Muscle layer of duodenum (tissue), 2 donors: ENCODE results near the gene ZBTB48.

ENCODE experiments used
- H3K27ac ChIP-seq: one replicate; pipeline ENCODE4 v1.7.0; 2013; ENCODE audit warnings: mild to moderate bottlenecking, low read length
- H3K27me3 ChIP-seq: one replicate; pipeline ENCODE4 v1.7.0; 2013; ENCODE audit warnings: low read depth, mild to moderate bottlenecking, control low read depth, low read length
- H3K36me3 ChIP-seq, 2 donors: one replicate each; pipeline ENCODE4 v1.7.0; 2013; ENCODE audit warnings: low read length in 2 of 2, control low read depth in 1 of 2, mild to moderate bottlenecking in 1 of 2; ENCODE audit not compliant: insufficient read depth in 2 of 2, control insufficient read depth in 1 of 2
- H3K4me1 ChIP-seq, 2 donors: one replicate each; pipeline ENCODE4 v1.7.0; 2013; ENCODE audit warnings: low read length in 2 of 2, mild to moderate bottlenecking in 2 of 2, control low read depth in 1 of 2, moderate library complexity in 1 of 2; ENCODE audit not compliant: insufficient read depth in 2 of 2, control insufficient read depth in 1 of 2
- H3K4me3 ChIP-seq, 2 donors: one replicate each; pipeline ENCODE4 v1.7.0; 2013; ENCODE audit warnings: low read length in 2 of 2, low read depth in 1 of 2, mild to moderate bottlenecking in 1 of 2
- H3K9me3 ChIP-seq, 2 donors: one replicate each; pipeline ENCODE4 v1.7.0; 2013; ENCODE audit warnings: low read length in 2 of 2, control low read depth in 1 of 2, mild to moderate bottlenecking in 1 of 2; ENCODE audit not compliant: control insufficient read depth in 1 of 2
- donor health status: healthy.

The ZBTB48 gene

DNA sequence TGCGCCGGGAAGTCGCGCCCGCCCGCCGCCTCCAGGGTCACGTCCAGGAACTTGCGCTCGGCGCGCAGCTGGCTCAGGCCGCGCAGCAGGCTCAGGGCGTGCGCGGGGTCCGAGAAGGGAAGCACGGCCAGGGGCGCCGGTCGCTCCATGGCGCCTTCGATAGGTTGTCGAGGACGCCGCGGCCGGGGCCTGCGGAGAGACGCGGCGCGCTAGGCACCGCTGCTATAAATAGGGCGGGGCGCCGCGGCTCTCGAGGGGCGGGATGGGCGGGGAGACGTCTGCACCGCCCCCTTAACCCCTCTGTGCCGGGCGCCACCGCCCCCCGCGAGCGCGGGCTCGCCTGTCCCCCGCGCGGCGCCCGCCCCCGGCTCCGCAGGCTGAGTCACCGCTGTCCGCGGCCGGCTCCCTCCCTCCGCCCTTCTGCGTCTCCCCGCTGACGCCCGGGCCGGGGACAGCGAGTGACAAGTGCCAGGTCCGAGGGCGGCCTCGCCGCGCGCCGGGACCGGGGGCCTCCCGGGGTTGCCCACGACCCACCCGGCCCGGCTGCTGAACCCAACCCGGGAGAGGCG, 23.0 kb downstream of the ZBTB48 start, which contains the start of gene KLHL21:
Gene KLHL21 (minus strand): TSS at position 201 of the 569 bp plus-strand sequence. CDS start 52 bp downstream, at position 149.
- Histone ChIP-seq H3K4me3 (peak within 1 kb of the TSS; percentile 86 to 99), H3K9me3 (no peaks in the 10 kb centered on the region), H3K4me1 (peaks cover 11 to 42% of the 10 kb centered on the region in 2 donors), H3K27ac (peak within 1 kb of the TSS; percentile 99), H3K36me3 (peaks cover 2 to 41% of the 10 kb centered on the region in 2 donors), H3K27me3 (no peaks in the 10 kb centered on the region)

DNA sequence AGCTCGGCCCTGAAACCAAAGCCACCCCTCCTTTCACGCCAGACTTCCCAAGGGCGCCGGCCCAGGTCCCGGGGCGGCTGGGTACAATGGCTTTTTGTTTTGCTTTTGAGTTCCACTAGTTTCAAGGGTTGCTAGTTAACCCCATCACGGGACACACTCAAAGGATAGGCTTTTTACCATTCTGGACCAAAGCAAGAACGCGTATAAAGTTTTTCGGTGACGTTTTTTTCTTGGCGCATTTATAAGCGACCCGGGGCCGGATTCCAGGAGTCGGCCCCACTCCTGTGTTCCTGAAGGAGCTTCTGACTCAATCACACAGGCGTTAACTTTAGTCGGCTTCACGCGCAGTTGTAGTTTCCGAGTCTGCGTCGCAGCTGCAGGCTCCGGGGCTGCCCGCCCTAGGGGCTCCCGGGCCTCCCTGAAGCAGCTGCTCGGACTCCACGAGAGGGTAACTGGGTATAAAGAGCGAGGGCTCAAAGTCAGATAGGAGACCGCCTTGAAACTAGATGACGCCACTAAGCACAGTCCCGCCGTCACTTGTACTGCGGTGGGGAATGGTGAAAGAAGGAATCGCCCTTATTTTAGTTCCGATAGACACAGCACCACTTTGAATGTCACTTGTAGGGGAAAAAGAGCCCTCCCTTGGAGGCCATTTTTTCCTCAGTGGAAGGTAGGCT, 23.6 kb downstream of the ZBTB48 start:
- peaks cover 11 to 38% of the 10 kb centered on the region in 2 donors for H3K4me1 ChIP-seq
- H3K27ac ChIP-seq = peak overlapping the region; percentile 99

DNA sequence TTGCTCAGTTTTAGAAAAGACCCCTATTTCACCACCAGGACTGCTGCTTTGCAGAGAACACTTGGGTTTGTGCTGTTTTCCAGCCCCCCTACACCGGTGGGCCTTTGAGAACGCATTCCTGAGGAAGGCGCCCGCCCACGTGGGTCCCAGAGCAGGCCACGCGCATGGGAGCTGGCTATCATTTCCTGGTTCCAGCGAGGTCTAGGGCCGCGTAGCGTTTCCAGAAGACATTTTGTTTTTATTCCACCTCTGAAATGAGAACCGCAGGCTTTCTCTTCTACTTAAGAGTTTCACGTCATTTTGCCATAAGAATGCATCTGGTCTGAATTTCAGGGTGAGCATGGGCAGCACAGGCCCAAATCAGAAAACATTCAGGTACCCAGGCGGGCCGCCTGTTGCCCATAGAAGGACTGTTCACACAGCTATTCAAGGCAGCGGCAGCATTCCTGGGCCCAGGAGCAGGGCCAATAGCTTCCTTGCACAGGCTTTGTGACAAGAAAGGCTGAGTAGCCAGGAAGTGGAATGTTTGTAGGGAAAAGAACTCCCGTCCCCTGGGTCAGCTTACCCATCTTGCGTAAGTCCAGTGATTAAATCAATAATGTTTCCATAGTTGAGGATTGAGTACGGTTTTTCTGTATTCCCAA, 24.2 kb downstream of the ZBTB48 start:
- Histone ChIP-seq H3K27ac (peak overlapping the region; percentile 99), H3K36me3 (peaks cover 0 to 32% of the 10 kb centered on the region in 2 donors), H3K4me1 (peaks cover 11 to 31% of the 10 kb centered on the region in 2 donors), H3K9me3 (no peaks in the 10 kb centered on the region), H3K4me3 (peak overlapping the region; percentile 67 to 99), H3K27me3 (no peaks in the 10 kb centered on the region)

More for the DNA sequence above, 23.6 kb downstream of the ZBTB48 start:
- Histone ChIP-seq H3K9me3 (no peaks in the 10 kb centered on the region), H3K36me3 (peaks cover 0 to 36% of the 10 kb centered on the region in 2 donors), H3K4me3 (peak overlapping the region; percentile 67 to 99), H3K27me3 (no peaks in the 10 kb centered on the region)

DNA sequence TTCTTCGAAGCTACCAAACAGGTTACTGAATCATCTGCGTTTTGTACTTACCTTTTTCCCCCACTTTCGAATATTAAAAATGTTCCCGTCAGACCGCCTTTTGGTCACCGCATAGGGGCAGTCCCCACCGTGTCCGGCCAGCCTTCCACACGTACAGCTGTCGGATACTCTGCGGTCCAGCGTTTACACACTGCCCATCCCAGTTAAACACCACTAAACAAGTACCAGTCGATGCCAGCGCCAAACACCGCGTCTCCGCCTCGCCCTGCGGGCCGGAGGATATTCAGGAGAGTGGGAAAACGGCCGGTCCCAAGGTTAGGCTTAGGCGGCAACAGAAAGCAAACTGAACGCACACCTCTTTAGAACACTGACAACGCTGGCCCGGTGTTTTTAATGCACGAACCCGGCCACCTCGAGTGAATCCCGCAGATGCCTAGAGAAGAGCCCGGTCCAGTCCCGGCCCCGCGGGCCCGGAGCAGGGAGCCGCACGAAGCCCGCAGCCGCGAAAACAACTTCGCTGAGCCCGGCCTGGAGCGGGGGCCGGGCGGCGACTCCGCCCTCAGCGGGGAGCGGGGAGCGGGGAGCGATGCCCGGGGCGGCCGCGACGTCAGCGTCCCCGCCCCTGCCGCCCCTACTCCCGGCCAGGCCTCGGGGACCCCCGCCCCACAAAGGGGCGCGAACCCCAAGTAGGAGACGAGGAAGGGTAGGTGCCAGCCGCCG, 33.0 kb downstream of the ZBTB48 start:
- Histone ChIP-seq H3K9me3 (no peaks in the 10 kb centered on the region), H3K4me3 (peak overlapping the region; percentile 81 to 82), H3K4me1 (peaks cover 4 to 25% of the 10 kb centered on the region in 2 donors), H3K27ac (peak overlapping the region; percentile 91), H3K27me3 (no peaks in the 10 kb centered on the region), H3K36me3 (peaks cover 0 to 3% of the 10 kb centered on the region in 2 donors)

DNA sequence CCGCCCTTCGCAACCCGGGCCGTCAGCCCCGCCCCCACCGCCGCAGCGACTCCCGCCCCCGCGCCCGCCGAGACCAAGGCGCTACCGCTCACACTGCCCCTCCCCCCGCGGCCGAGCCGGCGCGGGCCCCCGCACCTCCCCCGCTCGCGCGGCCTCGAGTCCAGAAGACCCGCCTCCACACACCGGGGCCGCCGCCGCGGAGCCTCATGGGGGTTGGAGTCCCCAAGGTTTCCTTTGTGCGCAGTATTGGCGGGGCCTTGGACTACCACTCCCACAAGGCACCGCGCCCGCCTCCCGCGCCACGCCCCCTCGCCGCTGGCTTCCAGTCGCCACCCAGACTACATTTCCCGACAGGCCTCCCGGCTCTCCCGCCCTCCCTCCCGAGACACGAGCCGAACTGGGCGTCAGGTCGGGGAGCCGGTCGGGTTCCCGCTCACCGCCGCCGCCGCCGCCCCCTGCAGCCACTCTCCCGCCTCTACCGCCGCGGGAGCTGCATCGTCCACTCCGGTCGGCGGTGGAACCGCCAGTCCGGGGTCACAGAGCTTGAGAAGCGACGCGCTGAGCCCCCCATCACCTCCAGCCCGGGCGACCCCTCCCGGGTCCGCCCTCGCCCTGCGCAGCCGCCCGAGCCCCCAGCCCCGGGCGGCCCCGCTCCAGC, 33.7 kb downstream of the ZBTB48 start, which contains the start of gene PHF13:
Gene PHF13 (plus strand): TSS at position 371 of the 658 bp plus-strand sequence. CDS start 336 bp downstream, outside the sequence.
- peaks cover 0 to 3% of the 10 kb centered on the region in 2 donors for H3K36me3 ChIP-seq
- peaks cover 4 to 25% of the 10 kb centered on the region in 2 donors for H3K4me1 ChIP-seq
- H3K9me3 ChIP-seq = no peaks in the 10 kb centered on the region
- H3K27ac ChIP-seq = peak within 1 kb of the TSS; percentile 91
- no peaks in the 10 kb centered on the region for H3K27me3 ChIP-seq
- H3K4me3 ChIP-seq = peak within 1 kb of the TSS; percentile 81 to 87

DNA sequence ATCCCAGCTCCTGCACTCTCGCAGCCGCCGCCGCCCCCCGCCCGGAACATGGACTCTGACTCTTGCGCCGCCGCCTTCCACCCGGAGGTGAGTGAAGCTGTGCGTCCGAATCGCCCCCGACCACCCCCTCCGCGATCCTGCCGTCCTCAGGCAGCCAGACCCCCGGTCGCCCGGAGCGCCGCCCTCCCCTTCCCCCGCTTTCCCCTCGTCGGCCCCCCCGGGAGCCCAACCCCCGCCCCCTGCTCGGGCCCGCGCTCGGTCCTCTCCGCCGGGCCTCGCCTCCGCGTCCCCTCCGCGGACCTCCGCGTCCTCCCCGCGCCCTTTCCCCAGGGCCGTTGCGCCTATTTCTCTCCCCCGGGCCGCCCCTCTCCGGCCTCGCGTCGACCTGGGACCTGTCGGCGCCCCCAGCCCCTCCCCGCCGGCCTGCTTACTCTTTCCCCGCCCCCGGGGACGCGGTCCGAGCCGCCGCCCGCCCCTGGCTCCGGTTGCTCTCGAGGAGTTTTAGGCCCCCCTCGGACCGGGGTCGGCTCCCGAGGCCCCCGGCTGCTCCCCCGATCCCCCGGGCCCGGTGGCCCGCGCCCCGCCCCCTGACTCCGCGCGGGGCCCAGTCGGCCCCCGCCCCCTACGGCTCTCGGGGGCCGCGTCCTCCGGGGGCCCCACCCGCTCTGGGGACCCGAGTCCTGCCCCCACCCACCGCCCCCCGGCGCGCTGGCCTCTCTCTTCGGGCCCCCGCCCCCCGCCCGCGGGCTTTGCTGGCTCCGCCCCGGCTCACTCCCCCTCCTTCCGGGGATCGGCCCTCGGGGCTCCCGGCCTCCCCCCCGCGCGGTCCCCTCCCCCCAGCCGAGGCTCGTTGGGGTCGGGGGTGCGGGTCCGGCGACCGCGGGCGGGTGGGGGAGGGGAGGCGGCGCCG, 34.5 kb downstream of the ZBTB48 start:
- H3K36me3 ChIP-seq = peaks cover 0 to 3% of the 10 kb centered on the region in 2 donors
- peak overlapping the region; percentile 37 to 87 for H3K4me3 ChIP-seq
- no peaks in the 10 kb centered on the region for H3K27me3 ChIP-seq
- peaks cover 4 to 25% of the 10 kb centered on the region in 2 donors for H3K4me1 ChIP-seq
- H3K27ac ChIP-seq = no peak overlapping the region
- no peaks in the 10 kb centered on the region for H3K9me3 ChIP-seq

DNA sequence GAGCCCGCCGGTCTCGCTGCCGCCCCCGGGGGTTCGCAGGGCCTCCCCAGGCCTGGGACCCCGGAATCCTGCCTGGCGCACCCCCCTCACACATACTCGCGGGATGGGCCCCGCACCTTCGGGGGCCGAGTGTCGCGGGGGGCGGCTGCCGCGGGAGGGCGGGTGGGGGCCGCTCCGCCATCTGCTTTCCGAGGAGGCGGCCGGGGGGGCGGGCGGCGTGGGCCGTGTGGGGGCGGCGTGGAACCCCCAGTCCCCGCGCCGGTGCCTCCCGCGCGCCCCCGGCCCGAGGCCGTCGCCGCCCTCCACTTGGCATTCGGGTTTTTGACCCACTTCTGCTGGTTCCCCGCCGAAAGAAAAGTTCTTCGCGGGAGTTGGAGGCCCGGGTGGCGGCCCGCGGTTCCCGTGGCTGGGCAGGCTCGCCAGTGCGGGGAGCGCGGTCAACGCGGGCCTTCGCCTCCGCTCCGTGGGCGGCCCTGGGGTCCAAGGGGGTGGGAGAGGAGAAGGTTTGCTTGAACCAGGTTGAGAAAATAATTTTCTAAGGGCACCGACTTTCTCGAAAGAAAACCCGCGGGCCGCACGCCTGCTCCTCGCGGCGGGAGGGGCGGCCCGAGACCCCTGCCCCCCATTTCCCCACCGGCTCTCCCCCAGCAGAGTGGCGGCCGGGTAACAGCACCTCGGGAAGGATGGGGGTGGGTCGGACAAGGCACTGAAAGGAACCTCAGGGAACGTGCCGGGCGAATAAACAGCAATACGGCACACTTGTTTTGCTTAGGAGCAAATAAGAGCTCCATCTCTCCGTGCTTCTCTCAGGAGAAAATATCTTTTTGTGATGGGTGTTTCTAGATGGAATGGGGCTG, 35.4 kb downstream of the ZBTB48 start:
- Histone ChIP-seq H3K4me1 (peaks cover 4 to 21% of the 10 kb centered on the region in 2 donors), H3K27ac (no peak overlapping the region)

DNA sequence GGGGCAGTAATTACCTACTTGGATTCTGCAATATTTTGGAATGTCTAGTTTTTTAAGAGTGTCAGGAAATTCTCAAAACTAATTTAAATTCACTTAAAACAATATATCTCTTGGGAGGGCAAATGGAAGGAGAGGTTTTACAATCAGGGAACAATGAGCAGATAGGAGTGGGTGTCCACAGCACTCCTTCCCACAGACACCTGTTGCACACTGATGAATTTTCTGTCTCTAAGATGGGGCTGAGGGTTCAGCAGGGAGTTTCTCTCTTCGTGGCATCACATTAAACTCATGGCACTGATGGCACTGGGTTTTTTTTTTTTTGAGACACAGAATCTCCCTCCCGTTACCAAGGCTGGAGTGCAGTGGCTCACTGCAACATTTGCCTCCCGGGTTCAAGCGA, 39.3 kb downstream of the ZBTB48 start:
- no peak overlapping the region for H3K27ac ChIP-seq
- H3K4me1 ChIP-seq = peaks cover 4 to 13% of the 10 kb centered on the region in 2 donors
- no peaks in the 10 kb centered on the region for H3K27me3 ChIP-seq
- no peak overlapping the region for H3K4me3 ChIP-seq
- H3K9me3 ChIP-seq = no peaks in the 10 kb centered on the region
- peaks cover 27 to 39% of the 10 kb centered on the region in 2 donors for H3K36me3 ChIP-seq

More for the DNA sequence above, 35.4 kb downstream of the ZBTB48 start:
- no peaks in the 10 kb centered on the region for H3K27me3 ChIP-seq
- H3K4me3 ChIP-seq = peak overlapping the region; percentile 50 to 87
- H3K9me3 ChIP-seq = no peaks in the 10 kb centered on the region
- H3K36me3 ChIP-seq = peaks cover 7 to 8% of the 10 kb centered on the region in 2 donors
